Natural killer cell (primary cell): ENCODE measurements around the gene KRTCAP3. TPM values are rescaled to one million over a fixed set of nuclear protein-coding genes. Genes with fewer than 3 reads are reported as not detected.

ENCODE experiments used
- ATAC-seq, 3 donors: fragments of 150-1000 bp in 2 of 3; fragments of 200-7000 bp in 1 of 3; cut with Tn5 transposase; 1 replicate in 1 of 3; 2 replicates in 2 of 3; pipeline ENCODE4 v1.10.0; 2021; ENCODE audit warnings: mild to moderate bottlenecking in 2 of 3, moderate library complexity in 2 of 3
- DNase-seq, 2 donors: peaks; one replicate each; pipeline versions ENCODE4 v3.0.0 to v3.0.0-alpha.2; 2013 to 2021; ENCODE audit warnings: mixed read lengths in 1 of 2
- H3K27ac ChIP-seq: one replicate; pipeline ENCODE4 v1.5.1; 2013; ENCODE audit warnings: mild to moderate bottlenecking, low read length
- H3K27me3 ChIP-seq: one replicate; pipeline ENCODE4 v1.6.1; 2013; ENCODE audit warnings: low read length; ENCODE audit not compliant: control insufficient read depth, insufficient read depth
- H3K36me3 ChIP-seq: one replicate; pipeline ENCODE4 v1.6.1; 2013; ENCODE audit warnings: low read length; ENCODE audit not compliant: control insufficient read depth, insufficient read depth
- H3K4me1 ChIP-seq: one replicate; pipeline ENCODE4 v1.6.1; 2013; ENCODE audit warnings: low read length; ENCODE audit not compliant: control insufficient read depth, insufficient read depth
- H3K4me3 ChIP-seq: one replicate; pipeline ENCODE4 v1.5.1; 2013; ENCODE audit warnings: low read length
- H3K9me3 ChIP-seq: one replicate; pipeline ENCODE4 v1.6.1; 2013; ENCODE audit warnings: low read length; ENCODE audit not compliant: control insufficient read depth, insufficient read depth
- H3K27ac Mint-ChIP-seq, 2 donors: one replicate each; pipeline ENCODE4 v1.8.0; 2022; ENCODE audit warnings: mild to moderate bottlenecking in 2 of 2, mixed read lengths in 2 of 2, moderate library complexity in 1 of 2
- H3K27me3 Mint-ChIP-seq, 2 donors: one replicate each; pipeline ENCODE4 v1.8.0; 2022; ENCODE audit warnings: low read depth in 2 of 2, mixed read lengths in 2 of 2
- H3K36me3 Mint-ChIP-seq: one replicate; pipeline ENCODE4 v1.8.0; 2022; ENCODE audit warnings: mixed read lengths
- H3K4me1 Mint-ChIP-seq, 2 donors: one replicate each; pipeline ENCODE4 v1.8.0; 2022; ENCODE audit warnings: mixed read lengths in 2 of 2
- H3K4me3 Mint-ChIP-seq: one replicate; pipeline ENCODE4 v1.8.0; 2022; ENCODE audit warnings: mild to moderate bottlenecking, moderate library complexity, mixed read lengths
- H3K9me3 Mint-ChIP-seq, 2 donors: one replicate each; pipeline ENCODE4 v1.8.0; 2022; ENCODE audit warnings: mixed read lengths in 2 of 2
- CTCF ChIP-seq: fragments of 200-600 bp; IDR thresholded peaks from one replicate; pipeline ENCODE4 v1.8.0; 2022; ENCODE audit warnings: antibody characterized with exemption
- WGBS: methylation state at CpG from one replicate; pipeline ENCODE4 v1.1.7; 2013; ENCODE audit warnings: missing lambda C conversion rate; ENCODE audit not compliant: insufficient coverage; 5-methylcytosine and 5-hydroxymethylcytosine counted together
- intact Hi-C: fragments of 100-400 bp; cut with micrococcal nuclease; formaldehyde crosslinking; loops from one replicate; pipeline ENCODE4 v1.14.2; 2022
- total RNA-seq, 4 donors: library from RNA; stranded (reverse); fragments of 120-200 nt in 1 of 4; gene quantifications; one replicate each; pipeline versions ENCODE4 v1.2.3 to v1.2.4, GENCODE V29; 2013 to 2022

KRTCAP3 gene
- 1 to 10 TPM; 4.4 to 8.4 (median 5.1) TPM for total RNA-seq
- total RNA-seq (2013): 1.4 TPM

- Histone ChIP-seq H3K9me3 (no peaks in the 10 kb centered on the region), H3K27ac (no peak within 1 kb of the TSS), H3K27me3 (no peaks in the 10 kb centered on the region), H3K4me1 (no peaks in the 10 kb centered on the region), H3K36me3 (peaks cover 37% of the 10 kb centered on the region), H3K4me3 (no peak within 1 kb of the TSS)
- H3K27me3 Mint-ChIP-seq: no peaks in the 10 kb centered on the region
- H3K27ac Mint-ChIP-seq: peak within 1 kb of the TSS; percentile 48 to 62
- peaks cover 10% of the 10 kb centered on the region for H3K36me3 Mint-ChIP-seq
- peaks cover 0 to 6% of the 10 kb centered on the region in 2 donors for H3K4me1 Mint-ChIP-seq
- DNase-seq (peak; percentile 23 to 69), ATAC-seq (peak; percentile 49 to 71 (median 53))
- 82% methylated on average over 80 of the region's 80 CpGs for WGBS
- TF ChIP-seq CTCF: no peak
- no peaks in the 10 kb centered on the region for H3K9me3 Mint-ChIP-seq
- no peak within 1 kb of the TSS for H3K4me3 Mint-ChIP-seq
- intact Hi-C loops: no loop called here
Observed at GRCh38 chr2:27441958-27442919, at the start of gene KRTCAP3. TSS of gene KRTCAP3 (plus strand) at chr2:27442381. CDS start at chr2:27442413, 32 bp downstream.

GRCh38 chr2:27393225-27393624 lies 49.0 kb upstream of the KRTCAP3 start:
- no peak for DNase-seq
- H3K4me1 ChIP-seq: peaks cover 9% of the 10 kb centered on the region
- 97% methylated on average over 33 of the region's 33 CpGs for WGBS
- Mint-ChIP-seq H3K4me3 (no peak overlapping the region), H3K27me3 (no peaks in the 10 kb centered on the region), H3K4me1 (peaks cover 22 to 31% of the 10 kb centered on the region in 2 donors), H3K9me3 (no peaks in the 10 kb centered on the region), H3K27ac (peak overlapping the region; percentile 93 to 97), H3K36me3 (no peaks in the 10 kb centered on the region)
- intact Hi-C loops: loop anchor here (5.0 kb wide), 1 partner anchor 34 kb away; the partner anchor contains the start of gene NRBP1
- no peak overlapping the region for H3K27ac ChIP-seq
- no peak for ATAC-seq
- no peak for TF ChIP-seq CTCF
- no peak overlapping the region for H3K4me3 ChIP-seq
- H3K9me3 ChIP-seq: no peaks in the 10 kb centered on the region
- H3K27me3 ChIP-seq: no peaks in the 10 kb centered on the region
- H3K36me3 ChIP-seq: no peaks in the 10 kb centered on the region

- no peaks in the 10 kb centered on the region for H3K27me3 Mint-ChIP-seq
- no peak overlapping the region for H3K27ac ChIP-seq
- WGBS: 91% methylated on average over 5 of the region's 5 CpGs
- H3K9me3 ChIP-seq: no peaks in the 10 kb centered on the region
- DNase-seq: no peak
- intact Hi-C loops: no loop called here
- H3K27me3 ChIP-seq: no peaks in the 10 kb centered on the region
- no peak for ATAC-seq
- H3K27ac Mint-ChIP-seq: peak overlapping the region in 1 of 2 donors; percentile 52
- H3K4me3 ChIP-seq: no peak overlapping the region
- no peaks in the 10 kb centered on the region for H3K36me3 Mint-ChIP-seq
- H3K4me3 Mint-ChIP-seq: no peak overlapping the region
- H3K36me3 ChIP-seq: peaks cover 2% of the 10 kb centered on the region
- no peaks in the 10 kb centered on the region for H3K4me1 ChIP-seq
- no peaks in the 10 kb centered on the region for H3K9me3 Mint-ChIP-seq
- peaks cover 24 to 29% of the 10 kb centered on the region in 2 donors for H3K4me1 Mint-ChIP-seq
- no peak for TF ChIP-seq CTCF
Observed at GRCh38 chr2:27398962-27399361, 43.2 kb upstream of the KRTCAP3 start.
